Stimulated activated CD4-positive, alpha-beta T cell treated with anti-CD3 and anti-CD28 coated beads, Interleukin-4, amount 100 ng/mL, for 1 hour (primary cell): ENCODE results near the gene SNTA1.
"Not testable (repeated sequence)": the region's sequence is repeated elsewhere in the genome, so short reads cannot be mapped to it uniquely, and the experiment has no call there.

Experiments used
- DNase-seq: peaks from one replicate; pipeline ENCODE4 v3.0.0-alpha.2; 2020

Gene SNTA1

GRCh38 chr20:33423875-33424274 is 19.7 kb downstream of the SNTA1 start:
- not testable (repeated sequence) for DNase-seq

- DNase-seq, result no peak
Measured at GRCh38 chr20:33423141-33423834, 20.3 kb downstream of the SNTA1 start.

GRCh38 chr20:33419140-33419974 is 24.2 kb downstream of the SNTA1 start:
- DNase-seq, result no peak

GRCh38 chr20:33418033-33418432 is 25.5 kb downstream of the SNTA1 start:
- no peak for DNase-seq

- no peak for DNase-seq
Measured at GRCh38 chr20:33415948-33416347, 27.6 kb downstream of the SNTA1 start.

GRCh38 chr20:33412484-33412838 is 31.1 kb downstream of the SNTA1 start:
- no peak for DNase-seq

- DNase-seq, result no peak
Measured at GRCh38 chr20:33411711-33412483, 31.7 kb downstream of the SNTA1 start.

GRCh38 chr20:33411242-33411641 is 32.3 kb downstream of the SNTA1 start:
- no peak for DNase-seq

GRCh38 chr20:33410081-33410742 is 33.4 kb downstream of the SNTA1 start:
- DNase-seq, result no peak

- no peak for DNase-seq
Measured at GRCh38 chr20:33408716-33409654, 34.6 kb downstream of the SNTA1 start.

GRCh38 chr20:33408313-33408712 is 35.2 kb downstream of the SNTA1 start:
- no peak for DNase-seq

GRCh38 chr20:33407796-33408195 is 35.8 kb downstream of the SNTA1 start:
- no peak for DNase-seq

- DNase-seq, result no peak
Measured at GRCh38 chr20:33407251-33407650, 36.3 kb downstream of the SNTA1 start.

- no peak for DNase-seq
Measured at GRCh38 chr20:33404281-33404680, 39.3 kb downstream of the SNTA1 start.

- DNase-seq, result no peak
Measured at GRCh38 chr20:33401921-33402369, 41.6 kb downstream of the SNTA1 start.

- DNase-seq, result peak; percentile 81
Measured at GRCh38 chr20:33401184-33401920, 42.2 kb downstream of the SNTA1 start, which contains the start of gene CDK5RAP1. Gene CDK5RAP1, minus strand, starts transcription at chr20:33401519. Its CDS starts 4,455 bp downstream, at chr20:33397064.

GRCh38 chr20:33400812-33401183 is 42.8 kb downstream of the SNTA1 start:
- DNase-seq, result no peak

- DNase-seq, result no peak
Measured at GRCh38 chr20:33399924-33400323, 43.6 kb downstream of the SNTA1 start.

GRCh38 chr20:33394718-33395117 is 48.8 kb downstream of the SNTA1 start:
- DNase-seq, result no peak

- no peak for DNase-seq
Measured at GRCh38 chr20:33393609-33394008, 50.0 kb downstream of the SNTA1 start.
